NCI-H510A treated with DMSO at 0.1 percent for 48 hours (cell line): ENCODE data around the gene DCHS1.
"Not testable (repeated sequence)": the region's sequence is repeated elsewhere in the genome, so short reads cannot be mapped to it uniquely, and the experiment has no call there.

ENCODE experiments used
- DNase-seq: peaks from one replicate; lab custom pipeline; 2025; lab: John Stamatoyannopoulos, UW

The DCHS1 gene

DNA sequence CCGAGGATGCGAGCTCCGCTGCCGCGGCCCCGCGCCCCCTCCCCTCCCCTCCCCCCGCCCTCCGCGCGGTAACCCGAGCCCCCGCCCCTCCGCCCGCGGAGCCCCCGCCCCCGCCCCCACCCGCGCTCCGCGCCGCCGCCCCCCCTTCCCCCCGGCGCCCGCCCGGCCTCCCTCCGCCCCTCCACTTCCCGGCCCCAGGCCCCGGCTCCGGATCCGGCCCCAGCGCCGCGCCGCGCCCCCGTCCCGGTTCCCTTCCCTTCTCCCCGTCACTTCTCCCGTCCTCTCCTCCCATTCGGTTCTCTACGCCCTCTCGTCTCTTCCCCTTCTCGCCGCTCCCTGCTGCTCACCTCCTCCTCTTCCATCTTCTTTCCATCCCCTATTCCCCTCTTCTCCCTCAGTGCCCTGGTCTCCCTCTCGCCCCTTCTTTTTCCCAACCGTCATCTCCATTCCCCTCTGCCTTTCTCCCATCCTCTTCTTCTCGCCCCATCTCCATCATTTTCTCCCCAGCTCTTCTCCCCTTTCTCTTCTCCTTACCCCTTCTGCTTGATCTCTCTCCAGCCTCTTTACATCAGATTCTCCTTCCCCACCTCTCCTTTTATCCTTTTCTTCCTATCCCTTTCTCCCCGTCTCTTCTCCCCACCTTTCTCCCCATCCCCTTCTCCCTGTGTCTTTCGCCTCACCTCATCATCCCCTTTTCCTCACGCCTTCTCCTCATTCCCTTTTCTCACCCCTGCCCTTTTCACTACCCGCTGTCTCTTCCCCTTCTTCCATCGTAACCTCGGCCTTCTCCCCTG, at the start of gene DCHS1:
Gene DCHS1 (minus strand): TSS at position 20 of the 794 bp plus-strand sequence. CDS start 14,196 bp downstream, outside the sequence.
- no peak for DNase-seq

GRCh38 chr11:6703247-6704063, 47.8 kb upstream of the DCHS1 start:
- DNase-seq: no peak

GRCh38 chr11:6701955-6702354, 46.3 kb upstream of the DCHS1 start:
- DNase-seq: peak; percentile 2

GRCh38 chr11:6695377-6695776, 39.8 kb upstream of the DCHS1 start:
- no peak for DNase-seq

- DNase-seq: no peak
These were observed 38.6 kb upstream of the DCHS1 start for GRCh38 chr11:6694229-6694535.

GRCh38 chr11:6693342-6694228, 38.0 kb upstream of the DCHS1 start:
- no peak for DNase-seq

DNA sequence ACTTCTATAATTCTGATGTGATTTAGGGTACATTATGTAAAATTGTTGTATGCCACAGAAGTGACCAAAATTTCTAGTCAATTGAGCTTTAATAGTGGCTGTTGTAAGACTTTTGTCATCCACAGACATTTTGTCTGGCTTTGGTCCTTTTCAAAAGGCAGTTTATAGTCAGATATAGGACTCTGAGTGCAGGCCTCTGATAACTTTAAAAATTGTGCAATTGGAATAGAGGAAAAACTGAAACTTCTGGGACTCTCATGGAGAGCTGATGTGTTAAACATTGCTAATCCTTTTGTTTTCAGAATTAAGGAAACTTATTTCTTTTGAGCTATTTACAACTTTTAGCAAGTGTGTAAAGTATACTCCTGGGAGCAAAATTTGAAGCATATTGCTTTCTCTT, 36.5 kb upstream of the DCHS1 start:
- DNase-seq: no peak

- not testable (repeated sequence) for DNase-seq
These were observed 35.0 kb upstream of the DCHS1 start for GRCh38 chr11:6690431-6691132.

DNA sequence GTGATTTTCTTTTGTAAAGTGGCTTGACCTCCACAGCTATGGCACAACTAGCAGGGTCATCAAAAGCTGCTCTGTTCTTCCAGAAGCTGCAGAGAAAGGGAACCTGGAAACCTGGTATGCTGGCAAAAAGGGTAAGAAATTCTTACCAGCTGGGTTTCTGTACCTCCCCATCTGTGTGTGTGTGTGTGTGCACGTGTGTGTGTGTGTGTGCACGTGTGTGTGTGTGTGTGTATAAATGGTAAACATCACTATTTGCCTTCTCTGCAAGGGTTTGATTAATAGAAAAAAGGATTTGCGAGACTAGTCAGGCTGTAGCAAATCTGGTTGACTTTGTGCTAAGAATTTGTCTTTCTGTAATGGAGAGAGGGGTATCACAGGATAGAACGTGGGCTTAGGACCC, 32.3 kb upstream of the DCHS1 start:
- DNase-seq: no peak

DNA sequence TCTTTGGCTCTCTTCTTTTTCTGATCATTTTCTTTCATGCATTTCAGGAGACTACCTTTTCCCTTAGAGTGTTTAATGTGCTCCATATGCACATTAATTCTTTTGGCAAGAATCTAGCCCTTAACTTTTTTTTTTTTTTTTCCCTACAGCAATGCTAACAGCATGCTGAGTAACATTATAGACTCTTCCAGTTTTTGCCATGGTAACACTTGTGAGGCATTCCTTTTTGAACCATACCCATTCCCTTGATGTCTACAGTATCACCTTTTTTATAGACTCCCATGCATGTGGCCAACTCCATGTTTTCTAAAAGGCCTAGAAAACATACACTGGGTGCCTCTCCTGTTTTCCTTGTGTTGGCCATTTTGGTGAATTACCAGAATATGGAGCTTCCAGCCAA, 30.4 kb upstream of the DCHS1 start:
- DNase-seq: no peak

DNA sequence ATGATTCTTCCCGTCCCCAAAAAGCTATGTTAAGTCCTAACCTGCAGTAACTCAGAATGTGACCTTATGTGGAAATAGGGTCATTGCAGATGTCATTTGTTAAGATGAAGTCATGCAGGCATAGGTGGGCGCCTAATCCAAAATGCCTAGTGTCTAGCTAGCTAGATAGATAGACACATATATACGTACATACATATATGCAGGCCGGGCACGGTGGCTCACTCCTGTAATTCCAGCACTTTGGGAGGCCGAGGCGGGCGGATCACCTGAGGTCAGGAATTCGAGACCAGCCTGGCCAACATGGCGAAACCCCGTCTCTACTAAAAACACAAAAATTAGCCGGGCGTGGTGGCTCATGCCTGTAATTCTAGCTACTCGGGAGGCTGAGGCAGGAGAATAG, 28.5 kb upstream of the DCHS1 start:
- not testable (repeated sequence) for DNase-seq

GRCh38 chr11:6682936-6683861, 27.6 kb upstream of the DCHS1 start, which contains the start of gene MRPL17:
TSS of gene MRPL17 (minus strand) at chr11:6683340. CDS start at chr11:6683296, 44 bp downstream.
- peak; percentile 92 for DNase-seq

DNA sequence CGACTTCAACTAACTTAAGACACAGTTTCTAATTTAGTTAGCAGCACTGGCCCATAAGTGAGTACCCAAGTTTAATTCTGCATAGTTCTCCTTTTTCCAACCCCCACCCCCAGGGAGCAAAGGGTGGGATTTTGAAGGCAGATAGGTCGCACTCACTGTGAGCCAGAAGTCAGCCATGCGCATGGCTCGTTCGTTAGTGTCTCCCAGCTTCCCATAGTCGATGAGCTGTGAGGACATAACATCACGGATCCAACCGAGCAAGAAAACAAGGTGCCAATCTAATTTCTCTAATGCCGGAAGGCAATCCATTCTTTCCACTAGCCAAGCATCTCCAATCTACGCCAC, 27.0 kb upstream of the DCHS1 start:
- no peak for DNase-seq

DNA sequence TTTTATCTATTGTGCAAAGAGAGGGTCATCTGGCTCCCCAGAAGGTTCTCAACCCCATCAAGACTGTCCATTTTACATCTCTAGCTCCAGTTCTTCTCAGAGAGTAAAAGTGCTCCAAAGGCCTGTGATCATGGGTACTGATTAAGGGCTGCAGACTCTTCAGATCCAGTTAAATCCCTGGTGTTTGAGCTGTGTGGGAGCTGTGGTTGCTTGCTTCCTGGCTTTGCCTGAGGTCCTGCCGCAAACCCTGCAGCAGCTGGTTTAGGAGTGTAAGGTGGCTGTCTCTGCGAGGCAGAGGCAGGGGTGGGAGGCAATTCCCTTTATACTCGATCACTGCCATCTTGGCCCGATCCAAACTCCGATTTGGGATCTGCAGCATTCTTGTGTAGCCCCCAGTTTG, 26.3 kb upstream of the DCHS1 start:
- DNase-seq: no peak

GRCh38 chr11:6681505-6681904, 25.9 kb upstream of the DCHS1 start:
- no peak for DNase-seq

DNA sequence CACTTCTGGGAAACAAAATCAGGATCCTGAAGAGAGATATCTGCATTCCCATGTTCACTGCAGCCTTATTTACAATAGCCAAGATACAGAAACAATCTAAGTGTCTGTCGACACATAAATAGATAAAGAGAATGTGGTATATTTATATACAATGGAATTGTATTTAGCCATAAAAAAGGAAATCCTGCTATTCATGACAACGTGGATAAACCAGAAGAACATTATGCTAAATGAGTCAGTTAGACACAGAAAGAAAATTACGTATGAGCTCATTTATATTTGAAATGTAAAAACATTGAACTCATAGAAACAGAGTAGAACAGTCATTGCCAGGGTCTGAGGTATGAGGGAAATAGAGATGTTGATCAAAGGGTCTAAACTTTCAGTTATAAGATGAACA, 21.4 kb upstream of the DCHS1 start:
- no peak for DNase-seq

GRCh38 chr11:6674862-6675261, 19.3 kb upstream of the DCHS1 start:
- DNase-seq: no peak

DNA sequence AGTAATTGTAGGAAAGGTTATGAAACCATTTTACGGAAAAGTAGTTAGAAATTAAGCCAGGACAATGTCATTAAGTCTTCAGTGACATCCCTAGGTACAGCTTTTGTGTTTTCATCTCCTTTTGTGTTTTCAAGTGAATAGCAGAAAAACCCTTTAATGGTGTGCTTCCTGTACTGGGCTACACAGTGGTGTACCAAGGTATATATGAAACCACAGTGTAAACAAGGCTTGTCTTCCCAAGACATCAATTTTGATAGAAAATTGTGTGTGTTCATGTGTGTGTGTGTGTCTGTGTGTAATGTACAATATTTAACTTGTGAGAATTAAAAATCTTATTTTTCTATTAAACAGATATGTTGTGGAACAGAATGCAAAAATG, 18.6 kb upstream of the DCHS1 start:
- DNase-seq: no peak

DNA sequence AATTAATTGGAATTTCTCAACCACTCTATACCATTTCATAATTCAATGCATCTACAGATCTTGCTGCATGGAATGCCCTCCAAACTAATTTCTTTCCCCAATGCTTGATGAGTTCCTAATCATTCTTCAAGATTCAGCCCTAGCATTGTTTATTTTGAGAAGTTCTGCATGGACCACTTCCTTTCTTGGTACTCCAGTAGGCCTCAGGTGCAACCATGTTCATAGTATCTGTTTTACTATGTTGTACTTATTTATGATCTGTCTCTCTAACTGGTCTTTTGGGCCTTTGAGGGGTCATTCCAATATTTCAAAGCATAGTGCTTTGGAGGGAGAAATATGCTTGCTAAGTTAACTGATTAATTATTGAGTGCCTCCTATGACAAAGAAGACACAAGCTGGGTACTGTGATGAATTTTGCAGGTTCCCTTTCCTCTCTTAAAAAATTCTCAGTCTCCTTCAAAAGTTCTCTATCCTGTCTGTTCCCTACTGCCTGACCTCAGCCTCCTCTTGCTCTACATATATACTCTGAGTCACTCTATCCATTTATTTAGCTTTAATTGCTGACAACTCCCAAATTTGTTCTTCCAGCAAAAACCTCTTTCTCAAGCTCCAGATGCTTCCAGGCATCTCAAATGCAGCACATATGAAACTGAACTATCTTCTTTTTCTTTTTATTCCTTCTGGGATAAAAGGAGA, 18.1 kb upstream of the DCHS1 start:
- no peak for DNase-seq

GRCh38 chr11:6671991-6672390, 16.4 kb upstream of the DCHS1 start:
- DNase-seq: no peak
